HG03097 (cell line): ENCODE measurements around the gene PTPRF.
"Not testable (repeated sequence)": the region's sequence is repeated elsewhere in the genome, so short reads cannot be mapped to it uniquely, and the experiment has no call there.

Source experiments
- ATAC-seq: cut with Tn5 transposase; IDR thresholded peaks from one replicate; pipeline ENCODE4 v1.9.1; 2021; ENCODE audit not compliant: unreplicated experiment, low FRiP score

PTPRF gene

GRCh38 chr1:43536864-43537358 is 6.2 kb downstream of the PTPRF start:
- ATAC-seq: no peak

GRCh38 chr1:43537423-43538142 is 6.9 kb downstream of the PTPRF start:
- no peak for ATAC-seq

- ATAC-seq: no peak
Observed at GRCh38 chr1:43538143-43538487, 7.4 kb downstream of the PTPRF start.

- no peak for ATAC-seq
Observed at GRCh38 chr1:43538969-43539368, 8.3 kb downstream of the PTPRF start.

DNA sequence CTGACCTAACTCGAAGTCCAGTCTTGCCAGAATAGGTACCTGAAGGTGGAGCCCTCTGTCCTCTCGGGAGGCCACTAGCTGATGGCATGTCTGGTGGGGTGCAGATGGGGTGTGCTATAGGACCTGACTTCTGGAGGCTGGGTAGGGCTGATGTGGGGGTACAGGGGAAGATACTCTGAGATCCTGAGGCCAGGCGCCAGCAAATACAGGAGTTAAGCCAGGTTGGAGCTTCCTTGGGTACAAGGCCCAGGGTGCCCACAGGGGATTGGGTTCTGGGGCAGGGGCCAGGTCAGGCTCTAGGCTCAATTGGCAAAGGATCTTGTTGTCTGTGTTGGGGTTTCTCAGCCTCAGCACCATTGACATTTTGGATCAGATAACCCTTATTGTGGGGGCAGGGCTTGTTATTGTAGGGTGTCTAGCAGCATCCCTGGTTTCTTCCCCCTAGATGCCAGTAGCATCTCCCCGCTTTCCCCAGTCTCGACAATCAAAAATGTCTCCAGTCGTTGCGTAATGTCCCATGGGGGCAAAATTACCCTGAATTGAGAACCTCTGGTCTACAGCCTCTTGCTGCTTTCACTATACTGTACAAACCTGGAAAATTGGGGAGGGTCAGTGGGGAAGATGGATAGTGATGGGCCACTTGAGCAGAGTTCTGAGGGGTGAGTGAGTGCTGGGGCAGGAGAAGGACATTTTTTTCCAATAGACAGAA is 9.2 kb downstream of the PTPRF start:
- no peak for ATAC-seq

DNA sequence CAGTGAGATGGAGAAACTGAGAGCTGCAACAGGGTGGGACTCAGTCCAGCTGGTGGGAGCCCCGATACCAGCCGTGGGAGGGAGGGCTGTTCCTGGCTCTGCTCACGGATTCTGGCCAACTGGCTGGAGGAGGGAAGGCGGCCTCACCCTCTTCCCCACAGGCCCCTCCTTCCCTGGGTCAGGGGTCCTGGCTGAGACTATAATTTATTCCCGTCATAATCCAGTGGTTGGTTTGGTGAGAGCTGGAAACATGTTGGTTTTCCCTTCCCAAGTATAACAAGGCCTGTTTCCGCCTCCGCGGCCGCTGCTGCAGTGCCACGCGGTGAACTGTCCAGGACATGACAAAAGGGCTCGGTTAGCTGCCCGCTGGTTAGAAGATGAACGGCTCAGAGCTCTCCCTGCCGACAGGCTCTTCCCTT is 10.0 kb downstream of the PTPRF start:
- ATAC-seq: no peak

DNA sequence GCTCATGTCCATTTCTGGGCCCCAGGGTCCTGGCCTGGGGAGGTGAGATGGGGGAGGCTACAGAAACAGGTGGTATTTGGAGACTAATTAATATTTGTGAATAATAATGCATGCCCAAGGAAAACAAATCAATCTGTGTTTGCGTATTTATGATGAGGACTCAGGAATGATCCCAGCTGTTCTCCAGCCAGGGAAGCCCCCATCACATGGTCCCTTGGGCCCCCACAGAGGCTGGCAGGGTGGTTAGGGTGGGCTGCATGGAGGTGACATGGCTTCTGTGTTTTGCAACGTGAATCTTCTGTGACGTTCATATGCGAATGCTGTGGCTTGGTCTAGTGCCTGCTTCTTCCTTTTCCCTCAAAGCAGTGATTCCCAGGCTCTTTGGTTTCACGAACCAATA is 10.5 kb downstream of the PTPRF start:
- ATAC-seq: no peak

- no peak for ATAC-seq
Observed at GRCh38 chr1:43541721-43542401, 11.2 kb downstream of the PTPRF start.

DNA sequence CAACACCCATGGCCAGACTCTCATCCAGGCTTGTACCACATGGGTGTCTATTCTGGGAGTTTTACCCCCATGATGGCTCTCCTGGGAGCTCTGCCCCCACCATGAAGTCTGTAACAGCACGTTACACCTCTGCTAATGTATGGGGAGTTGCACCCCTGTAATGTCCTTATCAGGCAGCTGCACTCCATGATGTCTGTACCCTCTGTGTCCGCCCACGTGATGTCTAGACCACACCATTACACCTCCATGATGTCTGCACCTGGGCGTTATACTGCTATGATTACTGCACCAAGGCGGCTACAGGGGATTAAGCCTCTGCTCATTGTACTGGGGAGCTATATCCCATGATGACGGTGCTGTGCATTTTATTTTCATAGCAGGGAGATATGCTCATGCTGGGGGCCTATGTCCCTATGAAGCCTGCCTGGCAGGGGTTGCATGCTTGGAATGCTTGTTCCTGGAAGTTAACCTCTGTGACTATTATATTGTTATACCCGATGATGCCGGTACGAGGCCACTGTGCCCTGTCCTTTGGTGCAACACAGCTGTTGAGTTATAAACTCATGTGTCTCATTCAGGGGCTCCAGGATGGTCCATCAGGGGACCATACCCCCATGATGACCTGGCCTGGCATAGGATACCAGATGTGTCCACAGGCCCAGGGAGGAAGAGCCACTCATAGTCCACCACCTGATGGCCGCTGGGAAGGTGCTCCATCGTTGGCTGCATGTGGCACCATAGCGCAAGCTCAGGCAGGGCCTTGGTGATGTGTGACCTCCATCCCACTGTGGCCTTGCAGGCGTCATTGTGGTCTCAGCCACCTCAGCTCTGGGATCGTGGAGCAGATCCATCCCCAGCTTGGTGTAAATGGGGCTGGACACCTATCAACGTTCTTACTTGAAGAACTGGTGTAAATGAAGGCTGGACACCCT is 12.1 kb downstream of the PTPRF start:
- no peak for ATAC-seq

DNA sequence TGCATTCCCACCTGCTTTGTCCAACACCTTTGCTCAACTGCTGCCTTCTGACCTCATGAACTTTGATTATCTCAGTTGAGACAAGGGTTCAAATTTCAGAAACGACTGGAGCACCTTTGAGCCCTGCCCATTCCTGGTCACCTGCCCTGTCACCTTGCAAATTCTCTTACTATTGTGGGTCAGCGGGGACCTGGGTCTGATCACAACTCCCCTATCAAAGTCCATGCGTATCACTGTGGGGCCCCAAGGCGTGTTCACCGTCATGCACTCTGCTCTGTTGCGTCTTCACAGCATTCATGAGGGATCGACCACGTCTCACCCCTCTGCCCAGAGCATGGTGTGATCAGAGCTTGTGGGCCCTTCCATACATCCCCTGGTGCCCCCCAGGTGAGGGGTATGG is 12.9 kb downstream of the PTPRF start:
- ATAC-seq: no peak

DNA sequence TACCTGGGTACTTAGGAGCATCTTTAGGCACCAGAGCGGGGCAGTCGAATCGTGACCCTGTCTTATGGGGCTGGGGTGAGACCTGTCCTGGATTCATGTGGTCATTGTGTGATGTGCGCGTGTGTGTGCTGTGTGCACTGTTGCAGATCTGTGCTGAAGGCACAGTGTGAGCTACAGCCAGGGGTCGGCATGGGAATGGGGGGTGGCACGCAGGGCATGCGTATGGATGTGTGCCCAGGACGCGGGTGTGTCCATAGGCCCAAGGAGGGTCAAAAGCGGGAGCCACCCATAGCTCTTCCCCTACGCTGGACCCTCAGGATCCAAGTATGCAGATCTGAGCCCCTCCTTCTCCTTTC is 14.6 kb downstream of the PTPRF start:
- ATAC-seq: no peak

DNA sequence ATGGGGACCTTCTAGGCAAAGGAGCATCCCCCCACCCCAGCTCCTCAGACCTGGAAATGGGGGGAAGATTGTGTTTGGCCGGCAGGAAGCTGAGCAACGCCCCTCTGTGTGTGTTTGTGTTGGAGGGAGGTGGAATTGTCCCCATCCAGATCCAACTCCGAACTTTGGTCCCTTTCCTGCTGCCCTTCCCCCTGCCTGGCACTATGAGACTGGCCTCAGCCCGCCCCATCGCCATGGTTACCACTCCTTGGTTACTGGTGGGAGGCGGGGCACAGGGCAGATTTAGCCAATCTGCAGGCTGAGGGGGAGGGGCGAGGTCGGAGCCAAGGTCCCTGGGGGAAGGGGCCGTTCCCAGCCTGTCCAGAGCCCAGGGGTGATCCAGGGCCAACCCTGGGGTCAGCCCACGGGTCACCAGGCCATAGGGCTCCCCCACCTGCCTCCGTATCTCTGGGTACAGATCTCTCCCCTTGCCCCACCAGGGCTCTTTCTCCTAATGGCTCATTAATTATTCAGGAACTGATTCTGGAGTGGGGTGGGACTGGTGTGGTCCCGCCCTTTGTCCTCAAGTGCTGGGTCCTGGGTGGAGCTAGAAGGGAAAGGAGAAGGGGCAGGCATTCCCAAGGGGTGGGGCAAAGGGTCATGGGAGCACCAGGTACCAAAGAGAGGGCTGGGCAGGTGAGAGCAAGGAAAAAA is 15.2 kb downstream of the PTPRF start:
- ATAC-seq: no peak

- ATAC-seq: no peak
Observed at GRCh38 chr1:43546388-43547100, 15.9 kb downstream of the PTPRF start.

- ATAC-seq: no peak
Observed at GRCh38 chr1:43547538-43548072, 16.9 kb downstream of the PTPRF start.

DNA sequence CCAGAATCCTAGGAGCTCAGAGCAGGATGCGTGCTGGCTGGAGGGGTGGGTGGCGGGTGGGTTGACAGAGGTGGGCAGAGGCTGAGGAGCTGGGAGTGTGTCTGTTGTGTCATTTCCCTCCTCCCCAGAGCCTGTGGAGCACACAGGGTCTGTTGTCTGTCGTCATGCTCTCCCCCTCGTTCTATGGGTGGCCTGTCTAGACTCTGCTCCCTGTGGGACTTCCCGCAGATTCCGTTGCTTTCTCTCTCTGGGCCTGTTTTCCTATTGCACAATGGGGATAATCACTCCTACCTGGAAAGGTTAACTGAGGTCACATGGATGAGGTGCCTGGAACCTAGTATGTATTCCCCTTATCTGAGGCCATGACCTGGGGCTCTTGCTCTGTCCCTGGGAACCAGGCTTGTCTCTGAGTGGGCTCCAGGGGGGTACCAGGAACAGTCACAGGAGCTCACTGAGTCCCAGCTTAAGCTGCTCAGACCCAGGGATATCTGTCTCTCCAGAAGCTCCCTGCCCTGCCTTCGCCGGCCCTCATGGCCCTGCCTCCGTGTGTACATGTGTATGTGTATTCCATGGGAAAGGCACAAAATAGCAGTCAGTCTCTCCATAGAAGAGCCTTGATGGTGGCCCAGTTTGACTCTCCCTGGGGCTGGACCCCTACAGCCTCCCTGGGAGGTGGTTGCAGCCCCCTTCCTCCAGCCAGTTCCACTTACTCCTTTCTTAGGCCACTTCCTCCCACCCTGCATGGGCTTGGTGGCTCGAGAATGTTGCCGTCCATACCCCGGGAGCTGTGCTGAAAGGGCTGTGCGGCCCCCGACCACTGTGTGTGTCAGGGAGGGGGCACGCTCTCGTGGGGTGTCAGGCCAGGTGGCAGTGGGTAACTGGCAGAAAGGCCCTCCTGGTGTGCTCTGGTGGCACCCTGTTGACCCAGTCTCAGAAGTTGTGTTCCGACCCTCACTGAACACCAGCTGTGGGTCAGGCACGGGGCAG is 17.9 kb downstream of the PTPRF start:
- no peak for ATAC-seq

DNA sequence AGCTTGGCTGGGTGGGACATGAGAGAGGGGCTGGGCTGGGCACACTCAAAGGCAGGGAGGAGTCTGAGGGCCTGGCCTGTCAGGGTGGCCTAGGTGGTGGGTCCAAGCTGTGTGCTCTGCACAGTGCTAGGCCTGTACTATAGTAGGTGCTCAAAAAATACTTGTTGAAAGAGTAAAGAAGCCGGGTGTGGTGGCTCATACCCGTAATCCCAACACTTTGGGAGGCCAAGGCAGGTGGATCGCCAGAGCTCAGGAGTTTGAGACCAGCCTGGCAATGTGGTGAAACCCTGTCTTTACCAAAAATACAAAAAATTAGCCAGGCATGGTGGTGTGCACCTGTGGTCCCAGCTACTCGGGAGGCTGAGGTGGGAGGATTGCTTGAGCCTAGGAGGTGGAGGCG is 18.7 kb downstream of the PTPRF start:
- not testable (repeated sequence) for ATAC-seq

DNA sequence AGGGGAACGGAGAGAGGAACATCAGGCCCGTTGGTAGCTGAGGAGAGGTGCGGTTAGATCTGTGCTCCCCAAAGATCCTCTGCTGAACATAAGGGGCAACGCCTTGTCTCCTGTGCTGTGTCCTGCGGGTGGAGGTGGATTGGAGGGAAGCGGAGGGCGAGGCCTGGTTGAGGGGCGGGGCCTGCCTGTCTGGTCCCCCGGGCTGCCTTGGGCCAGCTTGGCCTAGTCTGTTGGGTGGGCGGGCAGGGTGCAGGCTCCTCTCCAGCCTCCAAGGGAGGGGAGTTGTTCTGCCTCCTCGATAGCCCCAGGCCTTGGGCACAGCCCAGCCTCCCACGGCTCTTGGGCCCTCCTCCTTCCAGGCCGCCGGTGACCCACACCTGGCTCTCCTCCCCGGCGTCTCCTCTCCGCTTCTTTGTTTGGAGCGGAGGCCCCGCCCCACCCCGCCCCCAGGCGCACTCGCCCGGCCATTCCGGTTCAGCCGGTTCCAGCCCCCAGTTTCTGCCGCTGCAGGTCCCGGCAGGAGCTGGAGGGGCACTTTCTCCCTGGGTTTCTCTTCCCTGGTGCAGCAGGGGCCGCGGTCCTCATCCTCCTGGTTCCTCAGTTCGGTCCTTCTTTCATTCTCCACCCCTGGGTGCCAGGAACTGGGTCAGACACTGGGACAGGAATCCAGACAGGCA is 19.4 kb downstream of the PTPRF start:
- no peak for ATAC-seq
